ENCODE data around the gene PIP4K2A.

PIP4K2A gene

DNA sequence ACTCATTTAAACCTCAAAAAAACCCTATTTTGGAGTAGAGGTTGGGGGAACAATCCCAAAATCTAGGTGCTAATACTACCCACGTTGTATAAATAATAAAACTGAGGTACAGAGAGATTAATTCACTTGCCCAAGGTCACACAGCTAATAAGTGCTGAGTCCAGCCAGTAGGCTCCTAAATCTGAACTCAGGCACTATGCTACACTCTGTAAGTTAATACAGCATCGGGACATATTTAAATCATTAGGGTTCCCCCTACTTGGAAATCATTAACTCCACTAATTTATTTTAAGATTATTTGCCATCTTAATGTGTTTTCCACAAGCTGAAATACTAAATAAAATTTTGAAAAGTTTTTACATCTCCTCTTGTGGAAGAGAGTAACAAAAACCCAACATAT lies 24.2 kb downstream of the PIP4K2A start:
- no peak for DNase-seq (ENCODE audit: low read depth)
- no peak overlapping the region for H3K4me3 ChIP-seq (ENCODE audit: low read depth, low read length)
- TF ChIP-seq, protein P1, sequence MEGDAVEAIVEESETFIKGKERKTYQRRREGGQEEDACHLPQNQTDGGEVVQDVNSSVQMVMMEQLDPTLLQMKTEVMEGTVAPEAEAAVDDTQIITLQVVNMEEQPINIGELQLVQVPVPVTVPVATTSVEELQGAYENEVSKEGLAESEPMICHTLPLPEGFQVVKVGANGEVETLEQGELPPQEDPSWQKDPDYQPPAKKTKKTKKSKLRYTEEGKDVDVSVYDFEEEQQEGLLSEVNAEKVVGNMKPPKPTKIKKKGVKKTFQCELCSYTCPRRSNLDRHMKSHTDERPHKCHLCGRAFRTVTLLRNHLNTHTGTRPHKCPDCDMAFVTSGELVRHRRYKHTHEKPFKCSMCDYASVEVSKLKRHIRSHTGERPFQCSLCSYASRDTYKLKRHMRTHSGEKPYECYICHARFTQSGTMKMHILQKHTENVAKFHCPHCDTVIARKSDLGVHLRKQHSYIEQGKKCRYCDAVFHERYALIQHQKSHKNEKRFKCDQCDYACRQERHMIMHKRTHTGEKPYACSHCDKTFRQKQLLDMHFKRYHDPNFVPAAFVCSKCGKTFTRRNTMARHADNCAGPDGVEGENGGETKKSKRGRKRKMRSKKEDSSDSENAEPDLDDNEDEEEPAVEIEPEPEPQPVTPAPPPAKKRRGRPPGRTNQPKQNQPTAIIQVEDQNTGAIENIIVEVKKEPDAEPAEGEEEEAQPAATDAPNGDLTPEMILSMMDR (IDR thresholded peaks at IDR 0.05; ENCODE audit: low read depth, low read length, missing control alignments) = no peak
- in situ Hi-C loops (cut with HindIII; ENCODE audit: low sequenced_read_pairs) = loop anchor here (5.0 kb wide), 1 partner anchor 68 kb away; no protein-coding TSS in a partner anchor

DNA sequence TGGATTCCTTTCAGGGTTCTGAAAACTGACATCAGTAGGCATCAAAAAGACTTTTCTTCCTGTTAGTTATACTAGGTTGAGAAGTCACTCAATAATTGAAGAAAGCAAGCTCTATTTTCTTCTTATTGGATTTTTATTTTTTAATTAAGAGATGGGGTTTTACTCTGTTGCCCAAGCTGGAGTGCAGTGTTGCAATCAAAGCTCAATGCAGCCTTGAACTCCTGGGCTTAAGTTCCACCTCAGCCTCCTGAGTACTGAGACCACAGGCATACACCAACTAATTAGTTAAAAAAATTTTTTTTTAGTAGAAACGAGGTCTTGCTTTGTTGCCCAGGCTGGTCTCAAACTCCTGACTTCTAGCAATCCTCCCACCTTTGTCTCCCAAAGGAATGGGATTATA lies 28.0 kb downstream of the PIP4K2A start:
- no peak overlapping the region for H3K4me3 ChIP-seq (ENCODE audit: low read depth, low read length)
- DNase-seq (ENCODE audit: low read depth) = no peak
- in situ Hi-C loops (cut with HindIII; ENCODE audit: low sequenced_read_pairs) = no loop called here
- TF ChIP-seq, protein P1 (IDR thresholded peaks at IDR 0.05; ENCODE audit: low read depth, low read length, missing control alignments) = no peak

DNA sequence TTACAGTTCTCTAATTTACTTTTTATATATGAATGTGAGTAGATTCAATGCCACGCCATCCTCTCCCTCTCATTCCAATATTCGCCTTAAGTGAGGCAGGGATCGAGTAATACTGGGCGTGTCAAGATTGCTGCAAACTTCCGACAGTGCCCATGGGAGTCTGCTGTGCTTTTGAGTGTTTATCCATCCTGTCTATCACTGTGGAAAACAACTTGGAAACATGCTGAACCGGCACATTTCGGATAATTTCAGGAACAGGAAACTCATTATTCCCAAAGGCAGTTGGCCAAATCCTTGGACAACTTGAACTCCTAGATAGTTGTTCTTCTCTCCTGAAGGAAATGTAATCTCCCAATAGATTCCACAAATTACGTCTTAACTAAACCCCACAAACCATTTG lies 28.5 kb downstream of the PIP4K2A start:
- no peak for DNase-seq (ENCODE audit: low read depth)
- H3K4me3 ChIP-seq (ENCODE audit: low read depth, low read length) = no peak overlapping the region
- TF ChIP-seq, protein P1 (IDR thresholded peaks at IDR 0.05; ENCODE audit: low read depth, low read length, missing control alignments) = no peak
- in situ Hi-C loops (cut with HindIII; ENCODE audit: low sequenced_read_pairs) = no loop called here

DNA sequence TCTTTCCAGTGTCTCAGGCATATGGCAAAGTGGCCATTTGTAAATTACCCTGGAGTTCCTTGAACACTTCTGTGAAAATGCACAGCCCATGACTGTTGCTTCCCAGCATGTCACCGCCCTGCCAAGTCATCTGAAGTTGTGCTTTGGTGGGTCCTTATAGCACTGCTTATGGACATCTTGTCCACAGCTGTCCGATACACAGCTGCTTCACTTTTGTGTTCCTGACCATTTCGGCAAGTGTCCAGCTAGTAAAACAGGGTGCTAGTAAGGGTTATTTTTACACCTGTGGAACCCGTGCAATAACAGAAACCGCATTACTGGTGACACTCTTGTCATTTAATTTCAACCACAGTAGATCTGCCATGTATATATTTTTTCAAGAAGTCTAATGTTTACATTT lies 29.7 kb downstream of the PIP4K2A start:
- H3K4me3 ChIP-seq (ENCODE audit: low read depth, low read length) = no peak overlapping the region
- TF ChIP-seq, protein P1 (IDR thresholded peaks at IDR 0.05; ENCODE audit: low read depth, low read length, missing control alignments) = no peak
- no peak for DNase-seq (ENCODE audit: low read depth)
- in situ Hi-C loops (cut with HindIII; ENCODE audit: low sequenced_read_pairs) = no loop called here

DNA sequence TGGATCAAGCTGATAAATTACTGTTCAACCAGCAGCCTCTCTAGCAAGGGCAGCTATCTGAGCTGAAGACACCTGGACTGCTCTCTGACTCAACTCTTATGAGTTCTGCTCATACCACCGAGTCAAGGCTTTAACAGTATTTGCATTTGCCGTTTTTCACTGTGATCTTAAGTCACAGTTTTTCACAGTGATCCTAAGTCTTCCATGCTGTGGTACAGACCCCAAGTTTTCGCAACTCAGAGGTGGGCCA lies 31.3 kb downstream of the PIP4K2A start:
- H3K4me3 ChIP-seq (ENCODE audit: low read depth, low read length) = no peak overlapping the region
- TF ChIP-seq, protein P1 (IDR thresholded peaks at IDR 0.05; ENCODE audit: low read depth, low read length, missing control alignments) = no peak
- in situ Hi-C loops (cut with HindIII; ENCODE audit: low sequenced_read_pairs) = no loop called here
- DNase-seq (ENCODE audit: low read depth) = no peak

DNA sequence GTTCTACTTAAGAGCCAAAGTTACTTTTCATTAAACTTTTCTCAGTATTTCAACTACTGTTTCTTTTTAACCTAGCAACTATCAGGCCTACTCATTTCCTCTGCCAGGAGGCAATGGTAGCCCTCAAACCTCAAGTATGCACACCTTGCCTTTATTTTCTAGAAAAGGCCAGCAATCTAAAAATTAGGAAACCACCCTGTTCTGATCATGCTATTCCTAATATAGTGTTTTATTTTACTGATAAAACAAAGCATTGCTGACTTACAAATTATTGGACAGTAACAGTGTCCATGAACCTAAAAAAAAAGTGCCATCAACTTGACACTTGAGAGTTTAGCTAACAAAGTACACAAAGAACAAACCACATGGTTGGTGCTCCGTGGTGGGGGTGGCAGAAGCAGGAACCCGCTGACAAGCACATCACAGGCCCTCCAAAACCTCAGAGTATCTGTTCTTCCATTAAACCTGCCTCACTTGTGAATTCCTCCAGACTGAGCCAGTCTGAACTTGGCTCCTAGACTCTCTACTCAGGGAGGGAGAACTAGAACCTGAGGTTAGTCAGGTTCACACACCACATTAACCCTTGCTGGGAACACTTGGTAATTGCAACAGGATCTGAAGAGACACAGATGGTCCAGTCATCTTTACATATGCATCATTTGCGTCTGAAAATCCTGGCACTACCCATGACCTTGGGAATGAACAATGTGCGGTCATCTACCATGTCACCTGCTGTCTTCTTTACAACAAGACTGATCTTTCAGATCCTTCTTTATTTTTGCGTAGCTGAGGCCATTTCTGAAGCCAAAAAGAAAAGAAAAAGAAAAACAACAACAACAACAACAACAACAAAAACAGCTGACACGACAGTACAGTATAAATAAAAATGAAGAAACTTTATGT lies 31.9 kb downstream of the PIP4K2A start:
- no peak overlapping the region for H3K4me3 ChIP-seq (ENCODE audit: low read depth, low read length)
- peak; percentile 67 for DNase-seq (ENCODE audit: low read depth)
- TF ChIP-seq, protein P1 (IDR thresholded peaks at IDR 0.05; ENCODE audit: low read depth, low read length, missing control alignments) = no peak
- in situ Hi-C loops (cut with HindIII; ENCODE audit: low sequenced_read_pairs) = no loop called here
